Osteocyte (in vitro differentiated cells): ENCODE results near the gene ERCC6L. TPM values are rescaled to one million over a fixed set of nuclear protein-coding genes. Genes with fewer than 3 reads are reported as not detected.
A peak's percentile ranks its signal among the peaks of the same experiment; 100 is the strongest.

Experiments used
- DNase-seq: peaks from one replicate; pipeline ENCODE4 v3.0.0; 2021; ENCODE audit warnings: mixed read lengths; ENCODE audit not compliant: unreplicated experiment; ENCODE audit errors: extremely low spot score
- H3K27ac Mint-ChIP-seq: one replicate; pipeline ENCODE4 v1.8.0; 2021; ENCODE audit warnings: mild to moderate bottlenecking, mixed read lengths; ENCODE audit not compliant: unreplicated experiment
- H3K27me3 Mint-ChIP-seq: one replicate; pipeline ENCODE4 v1.8.0; 2021; ENCODE audit warnings: mixed read lengths; ENCODE audit not compliant: unreplicated experiment
- H3K36me3 Mint-ChIP-seq: one replicate; pipeline ENCODE4 v1.8.0; 2021; ENCODE audit warnings: mixed read lengths; ENCODE audit not compliant: unreplicated experiment
- H3K4me1 Mint-ChIP-seq: one replicate; pipeline ENCODE4 v1.8.0; 2021; ENCODE audit warnings: mixed read lengths; ENCODE audit not compliant: unreplicated experiment
- H3K4me3 Mint-ChIP-seq: one replicate; pipeline ENCODE4 v1.8.0; 2021; ENCODE audit warnings: mild to moderate bottlenecking, moderate library complexity, mixed read lengths; ENCODE audit not compliant: unreplicated experiment
- H3K9me3 Mint-ChIP-seq: one replicate; pipeline ENCODE4 v1.8.0; 2021; ENCODE audit warnings: mixed read lengths; ENCODE audit not compliant: unreplicated experiment
- CTCF ChIP-seq: fragments of 200-600 bp; sonication (generic); IDR thresholded peaks from 2 replicates; pipeline ENCODE4 v1.5.0; 2021; ENCODE audit warnings: antibody characterized with exemption, mild to moderate bottlenecking, moderate library complexity
- long read RNA-seq: library from polyadenylated mRNA; unstranded; transcript quantifications from one replicate; pipeline ENCODE4 v2.0.0, GENCODE V29; 2021
- total RNA-seq: library from RNA; stranded (reverse); gene quantifications from 2 replicates; pipeline ENCODE4 v1.2.1, GENCODE V29; 2021

ERCC6L gene, protein sequence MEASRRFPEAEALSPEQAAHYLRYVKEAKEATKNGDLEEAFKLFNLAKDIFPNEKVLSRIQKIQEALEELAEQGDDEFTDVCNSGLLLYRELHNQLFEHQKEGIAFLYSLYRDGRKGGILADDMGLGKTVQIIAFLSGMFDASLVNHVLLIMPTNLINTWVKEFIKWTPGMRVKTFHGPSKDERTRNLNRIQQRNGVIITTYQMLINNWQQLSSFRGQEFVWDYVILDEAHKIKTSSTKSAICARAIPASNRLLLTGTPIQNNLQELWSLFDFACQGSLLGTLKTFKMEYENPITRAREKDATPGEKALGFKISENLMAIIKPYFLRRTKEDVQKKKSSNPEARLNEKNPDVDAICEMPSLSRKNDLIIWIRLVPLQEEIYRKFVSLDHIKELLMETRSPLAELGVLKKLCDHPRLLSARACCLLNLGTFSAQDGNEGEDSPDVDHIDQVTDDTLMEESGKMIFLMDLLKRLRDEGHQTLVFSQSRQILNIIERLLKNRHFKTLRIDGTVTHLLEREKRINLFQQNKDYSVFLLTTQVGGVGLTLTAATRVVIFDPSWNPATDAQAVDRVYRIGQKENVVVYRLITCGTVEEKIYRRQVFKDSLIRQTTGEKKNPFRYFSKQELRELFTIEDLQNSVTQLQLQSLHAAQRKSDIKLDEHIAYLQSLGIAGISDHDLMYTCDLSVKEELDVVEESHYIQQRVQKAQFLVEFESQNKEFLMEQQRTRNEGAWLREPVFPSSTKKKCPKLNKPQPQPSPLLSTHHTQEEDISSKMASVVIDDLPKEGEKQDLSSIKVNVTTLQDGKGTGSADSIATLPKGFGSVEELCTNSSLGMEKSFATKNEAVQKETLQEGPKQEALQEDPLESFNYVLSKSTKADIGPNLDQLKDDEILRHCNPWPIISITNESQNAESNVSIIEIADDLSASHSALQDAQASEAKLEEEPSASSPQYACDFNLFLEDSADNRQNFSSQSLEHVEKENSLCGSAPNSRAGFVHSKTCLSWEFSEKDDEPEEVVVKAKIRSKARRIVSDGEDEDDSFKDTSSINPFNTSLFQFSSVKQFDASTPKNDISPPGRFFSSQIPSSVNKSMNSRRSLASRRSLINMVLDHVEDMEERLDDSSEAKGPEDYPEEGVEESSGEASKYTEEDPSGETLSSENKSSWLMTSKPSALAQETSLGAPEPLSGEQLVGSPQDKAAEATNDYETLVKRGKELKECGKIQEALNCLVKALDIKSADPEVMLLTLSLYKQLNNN
- 1.1 and 1.3 TPM in 2 replicates for total RNA-seq
- long read RNA-seq, full-length matches to known transcripts, result 4 of 5 reads
- long read RNA-seq, partial matches to known transcripts, result 0 of 5 reads
- long read RNA-seq, other reads (novel, unspliced or antisense), result 1 of 5 reads

DNA sequence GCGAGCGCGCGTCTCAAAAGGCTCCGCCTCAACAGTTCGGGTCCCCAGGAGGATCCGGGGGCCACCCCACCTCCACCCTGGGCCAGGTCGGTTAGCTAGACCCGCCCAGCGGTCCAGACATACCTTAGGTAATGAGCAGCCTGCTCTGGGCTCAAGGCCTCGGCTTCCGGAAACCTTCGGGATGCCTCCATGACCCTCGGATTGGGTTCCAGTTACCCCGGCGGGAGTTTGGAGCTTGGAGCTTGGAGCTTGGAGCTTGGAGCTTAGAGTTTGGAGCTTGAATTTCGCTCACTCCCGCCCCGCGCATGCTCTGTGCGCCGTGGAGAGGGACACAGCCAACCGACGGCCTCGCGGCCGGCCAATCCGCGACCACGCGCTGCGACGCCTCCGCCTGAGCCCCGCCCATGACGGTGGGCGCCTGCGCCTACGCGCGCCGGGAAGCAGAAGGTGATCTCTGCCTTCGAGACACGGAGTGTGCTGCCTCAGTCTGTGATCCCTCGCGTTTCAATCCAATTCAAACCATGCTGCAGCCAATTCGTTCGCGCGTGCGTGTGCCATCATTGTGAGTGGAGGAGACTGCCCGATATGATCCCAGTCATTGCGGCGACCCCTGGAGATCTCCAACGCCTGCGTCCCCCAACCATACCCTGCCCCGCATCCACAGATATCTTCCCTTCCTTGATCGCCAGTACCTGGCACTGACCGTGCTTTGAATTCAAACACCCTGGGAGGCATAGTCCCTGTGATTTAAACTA, at the start of gene ERCC6L:
TSS of gene ERCC6L (minus strand) at position 307 of the 755 bp plus-strand sequence. CDS start at position 191, 116 bp downstream.
- Mint-ChIP-seq H3K27me3 (no peaks in the 10 kb centered on the region), H3K4me1 (peaks cover 23% of the 10 kb centered on the region), H3K36me3 (no peaks in the 10 kb centered on the region), H3K27ac (peak within 1 kb of the TSS; percentile 76), H3K4me3 (peak within 1 kb of the TSS; percentile 74), H3K9me3 (no peaks in the 10 kb centered on the region)
- peak; percentile 94 for DNase-seq
- no peak for TF ChIP-seq CTCF

- Mint-ChIP-seq H3K36me3 (no peaks in the 10 kb centered on the region), H3K4me3 (no peak overlapping the region), H3K9me3 (no peaks in the 10 kb centered on the region), H3K27me3 (peaks cover 30% of the 10 kb centered on the region), H3K4me1 (no peaks in the 10 kb centered on the region), H3K27ac (no peak overlapping the region)
- peak; percentile 15 for DNase-seq
- TF ChIP-seq CTCF, result no peak
Measured at GRCh38 chrX:72282302-72282701, 43.5 kb upstream of the ERCC6L start.

DNA sequence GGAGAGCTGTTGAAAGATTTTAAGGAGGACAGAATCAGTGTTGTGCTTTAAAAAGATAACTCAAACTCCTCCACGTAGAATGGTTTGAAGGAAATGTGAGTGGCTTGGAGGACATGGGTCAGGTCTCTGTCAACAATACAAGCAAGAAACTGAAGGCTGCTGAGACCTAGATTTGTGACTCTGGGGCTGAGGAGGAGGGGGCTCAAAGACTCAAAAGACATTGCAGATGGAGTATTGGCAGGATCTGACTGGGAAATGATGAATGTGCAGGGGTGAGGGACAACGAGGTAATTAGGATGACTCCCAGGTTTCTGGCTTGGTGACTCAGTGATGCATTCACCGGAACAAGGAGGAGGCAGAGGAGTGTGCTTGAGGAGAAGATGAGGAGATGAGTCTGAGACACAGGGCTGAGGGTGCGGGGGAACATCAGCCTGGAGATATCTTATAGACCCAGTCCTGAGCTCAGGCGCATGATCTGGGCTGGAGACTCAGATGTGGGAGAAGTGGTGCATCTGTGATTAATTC, 41.6 kb upstream of the ERCC6L start:
- no peak for TF ChIP-seq CTCF
- H3K9me3 Mint-ChIP-seq, result no peaks in the 10 kb centered on the region
- no peak overlapping the region for H3K4me3 Mint-ChIP-seq
- peaks cover 30% of the 10 kb centered on the region for H3K27me3 Mint-ChIP-seq
- peaks cover 7% of the 10 kb centered on the region for H3K36me3 Mint-ChIP-seq
- DNase-seq, result peak; percentile 64
- H3K27ac Mint-ChIP-seq, result no peak overlapping the region
- H3K4me1 Mint-ChIP-seq, result peaks cover 8% of the 10 kb centered on the region

- Mint-ChIP-seq H3K27ac (peak overlapping the region; percentile 91), H3K4me3 (peak overlapping the region; percentile 89), H3K4me1 (peaks cover 43% of the 10 kb centered on the region), H3K9me3 (no peaks in the 10 kb centered on the region), H3K27me3 (peaks cover 21% of the 10 kb centered on the region), H3K36me3 (peaks cover 45% of the 10 kb centered on the region)
- no peak for DNase-seq
- no peak for TF ChIP-seq CTCF
Measured at GRCh38 chrX:72276478-72276953, 37.7 kb upstream of the ERCC6L start.
